ENCODE measurements around the gene SSMEM1.

- TF ChIP-seq MAX (IDR thresholded peaks at IDR 0.05), result no peak
- TF ChIP-seq CTCF (IDR thresholded peaks at IDR 0.05; ENCODE audit: low read depth, low read length, missing input control), result no peak
- TF ChIP-seq SP1 (IDR thresholded peaks at IDR 0.05), result no peak
- TF ChIP-seq RAD21 (IDR thresholded peaks at IDR 0.05), result no peak
- TF ChIP-seq TAF1 (conservative IDR thresholded peaks at IDR 0.05), result no peak
- no peak for TF ChIP-seq REST (IDR thresholded peaks at IDR 0.05)
- TF ChIP-seq GABPA (IDR thresholded peaks at IDR 0.05 in 1 of 2, conservative IDR thresholded peaks at IDR 0.05 in 1 of 2), result no peak
- no peak for TF ChIP-seq JUND (IDR thresholded peaks at IDR 0.05)
These were observed 15.9 kb upstream of the SSMEM1 start for GRCh38 chr7:130191791-130192190.
